HG02763 (cell line): ENCODE data around the gene FOXI2.

ENCODE experiments used
- ATAC-seq: cut with Tn5 transposase; IDR thresholded peaks from one replicate; pipeline ENCODE4 v1.9.1; 2021; ENCODE audit warnings: mild to moderate bottlenecking, moderate library complexity; ENCODE audit not compliant: unreplicated experiment

Gene FOXI2

DNA sequence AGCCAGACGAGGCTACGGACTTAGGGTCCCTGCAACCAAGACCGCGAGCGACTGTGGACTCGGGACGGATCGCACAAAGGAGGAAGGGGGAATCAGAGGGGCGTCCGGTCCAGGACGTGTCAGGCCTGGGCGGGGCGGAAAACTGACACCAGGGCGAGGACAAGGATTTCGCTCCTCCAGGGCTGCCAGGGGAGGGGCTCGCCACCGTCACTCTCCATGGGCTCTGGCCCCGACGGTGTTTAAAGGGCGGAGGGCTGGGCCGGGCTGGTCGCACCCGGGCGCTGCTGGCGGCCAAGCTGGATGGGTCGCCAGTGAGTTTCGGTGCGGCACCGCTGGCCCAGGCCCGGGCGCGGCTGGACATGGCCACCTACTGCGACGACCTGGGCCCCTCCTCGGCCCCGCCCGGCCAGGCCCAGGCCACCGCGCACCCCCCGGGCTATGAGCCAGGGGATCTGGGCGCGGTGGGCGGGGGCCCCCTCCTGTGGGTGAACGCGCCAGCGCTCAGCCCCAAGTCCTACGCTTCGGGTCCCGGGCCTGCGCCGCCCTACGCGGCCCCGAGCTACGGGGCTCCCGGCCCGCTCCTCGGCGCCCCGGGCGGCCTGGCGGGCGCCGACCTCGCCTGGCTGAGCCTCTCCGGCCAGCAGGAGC, at the start of gene FOXI2:
FOXI2 (plus strand) TSS at position 271 of the 648 bp plus-strand sequence; CDS start at position 360, 89 bp downstream.
- no peak for ATAC-seq

DNA sequence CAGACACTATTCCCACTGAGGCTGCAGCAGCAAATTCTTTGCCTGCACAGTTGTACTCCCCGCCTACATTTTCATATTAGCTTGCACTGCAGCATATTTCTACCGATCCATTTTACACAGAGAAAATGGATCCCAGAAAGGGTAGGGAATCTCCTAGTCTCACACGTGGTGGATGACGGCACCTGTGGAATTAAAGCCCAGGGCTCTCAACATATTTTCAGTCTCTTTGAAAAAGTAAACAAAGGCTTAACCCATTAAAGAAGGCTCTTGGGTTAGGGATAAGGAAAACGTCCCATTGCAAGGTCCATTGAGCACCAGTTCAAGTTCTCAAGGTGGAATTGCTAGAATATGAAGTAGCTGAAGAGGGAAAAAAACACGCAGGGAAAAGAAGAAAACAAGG, 49.4 kb upstream of the FOXI2 start:
- ATAC-seq: no peak

DNA sequence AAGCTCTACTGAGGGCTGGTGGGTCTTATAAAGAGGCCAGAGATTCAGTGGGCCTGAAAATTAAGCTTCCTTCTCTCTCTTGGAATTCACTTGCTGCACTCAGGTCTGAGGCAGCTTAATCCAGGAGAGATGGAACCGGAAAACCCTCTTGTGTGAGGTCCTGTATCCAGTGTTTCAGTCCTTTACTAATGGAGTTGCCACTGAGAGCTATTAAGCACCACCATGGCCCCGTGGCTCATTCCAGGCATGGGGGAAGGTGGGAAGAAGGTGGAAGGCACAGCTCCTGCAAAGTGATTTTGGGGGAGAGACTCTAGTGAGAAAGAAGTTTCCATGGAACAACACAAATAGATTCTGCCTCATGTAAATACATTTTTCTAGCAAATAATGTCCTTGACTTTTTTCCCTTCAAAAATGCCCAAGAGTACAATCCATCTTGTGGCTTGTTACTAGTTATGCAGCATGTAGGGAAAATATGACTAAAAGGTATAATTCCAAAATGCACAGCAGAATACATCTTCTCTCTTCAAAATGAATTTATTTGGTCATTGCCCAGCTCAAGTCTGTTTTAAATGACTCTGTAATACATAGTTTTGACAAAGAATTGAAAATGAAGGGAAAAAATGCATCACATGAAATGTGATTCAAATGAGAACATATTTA, 46.7 kb upstream of the FOXI2 start:
- no peak for ATAC-seq

DNA sequence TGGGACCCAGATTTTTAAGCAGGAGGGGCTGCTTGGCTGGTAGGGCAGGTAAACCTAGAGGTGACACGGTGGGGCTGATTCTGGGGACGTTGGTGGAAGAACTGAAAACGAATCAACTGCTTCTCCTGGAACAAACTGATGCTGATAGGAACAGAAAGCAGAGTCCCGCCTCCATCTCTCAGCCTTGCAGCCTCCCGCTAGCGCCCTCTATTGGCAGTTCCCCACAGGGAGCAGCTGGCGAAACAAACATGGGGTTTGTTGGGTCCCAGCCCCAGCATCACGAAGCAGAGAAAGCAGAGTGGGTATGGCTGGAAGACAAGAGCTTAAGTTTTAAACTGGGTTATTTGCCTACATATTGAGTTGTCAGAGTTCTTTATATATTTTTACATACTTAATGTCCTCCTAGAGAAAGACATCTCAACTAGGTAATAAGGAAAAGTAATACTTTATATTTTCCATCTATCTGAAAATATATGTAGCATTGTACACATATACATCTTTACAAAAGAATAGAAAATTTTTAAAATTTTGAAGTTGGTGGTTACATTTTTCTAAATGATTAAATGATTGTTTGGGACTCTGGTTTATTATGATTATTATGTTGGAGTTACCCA, 42.3 kb upstream of the FOXI2 start:
- no peak for ATAC-seq

DNA sequence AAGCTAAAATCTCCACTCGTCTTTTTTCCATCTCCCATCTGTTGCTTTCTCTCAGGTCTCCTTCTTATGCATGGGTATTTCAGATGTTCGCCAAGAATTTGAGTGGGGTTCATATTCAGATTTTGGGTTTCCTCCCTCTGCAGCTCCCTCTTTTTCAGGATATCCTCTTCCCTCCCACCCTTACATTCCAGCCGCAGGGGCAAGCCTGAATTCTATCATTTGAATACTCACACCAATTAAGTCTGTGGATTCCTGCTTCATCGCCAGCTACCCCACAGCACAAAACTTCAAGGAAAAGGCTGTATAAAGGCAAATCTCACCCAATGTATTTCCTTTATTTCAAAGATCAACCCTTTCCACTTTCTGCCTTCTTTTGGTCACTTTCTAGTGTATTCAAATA, 41.6 kb upstream of the FOXI2 start:
- ATAC-seq: no peak

DNA sequence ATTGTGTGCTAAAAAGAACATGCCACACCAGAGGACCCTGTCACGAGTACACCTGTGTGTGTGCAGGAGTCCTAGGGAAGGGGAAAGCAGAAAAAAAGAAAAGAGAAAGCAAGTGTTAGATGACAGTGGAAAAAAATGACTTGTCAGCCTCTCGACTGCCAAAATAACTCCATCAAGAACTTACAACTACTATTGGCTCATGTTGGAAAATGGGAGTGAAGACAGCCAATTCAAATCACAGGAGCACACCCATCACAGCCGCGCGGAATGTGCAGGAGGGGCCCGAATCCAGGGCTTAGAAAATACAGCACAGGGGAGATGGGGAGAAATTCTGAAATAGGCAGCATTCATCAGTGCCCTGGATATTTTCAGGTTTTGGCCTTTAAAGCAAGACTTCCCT, 38.1 kb upstream of the FOXI2 start:
- ATAC-seq: no peak

DNA sequence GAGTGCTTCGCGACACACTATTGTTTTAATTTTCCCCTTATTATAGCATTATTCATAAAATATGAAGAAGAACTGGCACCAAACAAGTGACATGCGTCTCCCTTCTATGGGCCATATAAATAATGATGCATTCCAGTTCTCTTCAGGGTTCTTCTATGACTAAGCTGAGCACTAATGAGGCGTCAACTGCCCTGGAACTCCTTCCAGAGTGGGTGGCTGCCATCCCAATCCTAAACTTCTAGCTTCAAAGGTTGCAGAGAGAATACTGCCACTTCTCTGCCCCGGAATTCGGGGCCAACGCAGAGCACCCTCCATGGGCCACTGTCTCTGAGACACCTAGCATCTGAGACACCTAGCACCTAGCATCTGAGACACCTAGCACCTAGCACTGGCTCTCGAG, 37.7 kb upstream of the FOXI2 start:
- ATAC-seq: no peak

DNA sequence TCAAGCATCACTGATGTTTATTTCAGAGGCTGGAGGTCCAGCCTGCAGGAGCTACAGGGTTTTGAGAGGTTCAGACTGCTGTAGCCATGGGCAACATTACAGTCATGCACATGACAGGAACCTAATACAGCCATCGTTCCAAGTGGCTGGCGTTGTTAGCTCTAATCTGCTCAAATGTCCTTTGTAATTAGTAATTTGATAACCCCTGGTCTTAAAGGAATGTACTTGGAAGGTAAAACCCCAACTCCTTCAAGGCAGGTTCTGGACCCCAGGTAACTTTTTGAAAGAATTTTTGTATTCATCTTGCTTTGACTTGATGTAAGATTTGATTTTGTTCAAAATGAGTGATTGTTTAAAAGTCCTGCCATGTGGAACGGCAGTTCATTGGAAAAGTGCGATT, 34.7 kb upstream of the FOXI2 start:
- ATAC-seq: no peak

DNA sequence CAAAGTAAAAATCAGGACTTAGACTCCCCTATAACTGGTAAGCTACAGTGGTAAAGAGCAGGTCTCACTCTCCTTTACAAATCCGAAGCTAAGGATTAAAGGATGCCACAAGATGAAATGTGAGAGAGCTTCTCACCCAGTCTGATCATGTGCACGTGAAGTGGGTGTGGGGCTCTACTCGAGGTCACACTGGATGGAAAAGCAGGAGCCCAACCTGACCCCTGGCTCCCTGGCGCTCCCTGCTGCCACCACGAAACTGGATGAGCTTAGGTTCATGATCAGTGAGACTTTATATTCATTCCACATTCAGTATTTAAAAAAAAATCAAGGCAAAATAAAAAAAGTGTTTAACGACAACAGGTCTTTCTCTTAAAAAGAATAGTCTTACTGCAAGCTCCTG, 21.7 kb upstream of the FOXI2 start:
- no peak for ATAC-seq

DNA sequence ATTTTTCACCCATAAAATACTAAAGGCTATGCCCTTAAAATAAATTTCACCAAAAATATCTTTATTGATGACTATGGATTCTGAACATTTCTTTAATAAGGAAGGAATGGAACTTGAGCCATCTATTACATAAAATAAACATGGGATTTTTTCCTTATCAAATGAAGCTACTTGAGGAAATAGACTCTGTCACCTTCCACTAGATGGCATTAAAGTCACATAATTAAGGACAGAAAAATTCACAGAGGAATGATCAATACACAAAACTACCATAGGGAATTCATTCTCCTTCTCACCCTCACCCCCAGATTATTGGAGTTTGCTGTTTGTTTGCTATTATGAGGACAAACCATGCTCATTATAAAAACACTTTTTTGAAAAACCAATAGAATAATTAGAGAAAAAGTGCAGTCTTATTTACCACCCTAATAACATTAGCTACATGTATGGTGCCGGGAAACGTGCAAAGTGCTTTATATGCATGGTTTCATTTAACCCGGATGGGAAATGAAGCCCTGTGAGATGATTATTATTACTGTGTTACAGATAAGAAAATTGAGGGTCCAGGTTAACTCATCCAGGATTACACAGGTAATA, 21.1 kb upstream of the FOXI2 start:
- no peak for ATAC-seq

DNA sequence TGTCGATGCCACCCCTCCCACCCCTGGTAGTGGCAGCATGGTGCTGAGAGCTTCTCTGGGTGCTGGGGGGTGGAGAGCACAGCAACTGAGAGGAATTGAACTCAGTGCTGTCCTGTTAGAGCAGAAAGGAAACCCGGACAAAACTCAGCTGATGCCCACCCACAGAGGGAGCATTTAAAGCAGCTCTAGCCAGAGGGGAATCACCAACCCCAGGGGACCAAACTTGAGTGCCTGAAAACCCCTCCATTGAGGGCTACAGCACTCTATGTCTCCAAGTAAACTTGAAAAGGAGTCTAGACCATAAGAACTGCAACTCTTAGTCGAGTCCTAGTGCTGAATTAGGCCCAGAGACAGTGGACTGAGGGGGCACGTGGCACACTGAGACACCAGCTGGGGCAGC, 16.8 kb upstream of the FOXI2 start:
- peak; percentile 51 for ATAC-seq

DNA sequence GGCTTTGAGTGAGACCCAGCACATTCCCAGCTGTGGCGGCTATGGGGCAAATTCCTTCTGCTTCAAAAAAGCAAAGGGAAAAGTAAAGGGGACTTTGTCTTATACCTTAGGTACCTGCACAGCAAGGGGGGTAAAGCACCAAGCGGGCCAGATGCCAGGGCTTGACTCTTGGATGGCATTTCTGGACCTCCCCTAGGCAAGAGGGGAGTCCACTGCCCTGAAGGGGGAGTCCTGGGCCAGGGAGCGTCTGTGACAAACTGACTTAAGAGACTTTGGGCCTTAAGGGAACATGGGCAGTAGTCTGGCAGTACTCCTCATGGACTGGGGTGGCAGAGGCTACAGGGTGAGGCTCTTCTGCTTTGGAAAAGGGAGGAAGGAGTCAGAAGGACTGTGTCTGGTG, 16.1 kb upstream of the FOXI2 start:
- no peak for ATAC-seq

DNA sequence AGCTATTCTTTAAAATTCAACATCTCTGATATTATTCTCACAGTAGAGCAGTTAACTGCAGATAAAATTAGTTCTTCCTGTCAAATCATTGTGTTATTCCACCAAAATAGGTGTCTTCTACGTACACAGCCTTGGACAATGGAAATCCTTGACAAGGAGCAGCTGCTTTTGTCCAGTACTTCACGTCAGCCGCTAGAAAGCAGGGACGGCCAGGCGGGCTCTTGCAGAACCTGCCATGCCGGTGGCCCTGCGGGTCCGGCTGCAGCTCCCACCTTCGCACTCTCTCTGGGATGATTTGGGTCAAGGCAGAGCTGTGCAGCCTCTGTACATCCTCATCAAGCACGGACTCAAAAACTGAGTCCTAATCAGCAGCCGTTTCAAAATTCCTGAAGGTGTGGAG, 2.2 kb upstream of the FOXI2 start:
- ATAC-seq: no peak

DNA sequence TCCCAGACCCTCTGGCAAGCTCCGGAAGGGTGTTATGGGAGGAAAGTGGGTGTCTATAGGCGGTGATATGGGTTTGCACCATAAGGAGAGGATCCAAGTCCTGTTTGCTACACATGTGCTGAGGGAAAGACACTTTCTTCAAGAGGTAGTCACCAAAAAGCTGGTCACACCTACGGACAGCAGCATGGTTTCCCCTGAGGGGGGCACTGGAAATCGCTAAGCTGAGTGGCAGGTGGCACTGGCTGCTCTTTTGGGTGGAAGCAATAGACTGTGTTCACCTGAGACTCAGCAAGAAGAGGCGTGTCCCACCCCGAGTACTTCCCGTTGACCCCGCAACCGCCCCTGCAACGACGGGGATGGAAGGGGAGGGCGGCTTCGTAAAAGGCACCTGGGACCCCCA, 1.8 kb upstream of the FOXI2 start:
- no peak for ATAC-seq

DNA sequence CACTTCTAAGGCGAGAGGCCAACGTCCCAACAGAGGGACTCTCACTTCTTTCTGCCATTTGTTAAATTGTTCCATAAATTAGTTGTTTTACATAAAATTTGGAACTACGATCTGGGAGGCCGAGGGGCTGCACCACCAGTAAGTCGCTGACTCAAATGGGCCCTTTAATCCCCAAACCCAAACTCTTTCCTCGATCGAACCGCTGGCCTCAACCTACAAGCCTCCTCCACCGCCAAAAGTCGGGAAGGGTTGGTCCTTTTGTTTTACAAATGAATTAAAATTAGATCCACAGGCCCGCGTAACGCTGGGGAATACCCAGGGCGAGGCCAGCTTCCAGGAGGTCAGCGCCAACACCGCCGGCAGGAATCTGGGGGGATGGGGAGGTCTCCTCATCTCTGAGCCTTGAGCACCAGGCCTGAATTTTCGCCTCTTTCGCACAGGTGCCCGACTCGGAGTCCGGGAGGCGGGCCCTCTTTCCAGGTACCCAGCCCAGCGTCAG, 1.2 kb upstream of the FOXI2 start:
- ATAC-seq: no peak

DNA sequence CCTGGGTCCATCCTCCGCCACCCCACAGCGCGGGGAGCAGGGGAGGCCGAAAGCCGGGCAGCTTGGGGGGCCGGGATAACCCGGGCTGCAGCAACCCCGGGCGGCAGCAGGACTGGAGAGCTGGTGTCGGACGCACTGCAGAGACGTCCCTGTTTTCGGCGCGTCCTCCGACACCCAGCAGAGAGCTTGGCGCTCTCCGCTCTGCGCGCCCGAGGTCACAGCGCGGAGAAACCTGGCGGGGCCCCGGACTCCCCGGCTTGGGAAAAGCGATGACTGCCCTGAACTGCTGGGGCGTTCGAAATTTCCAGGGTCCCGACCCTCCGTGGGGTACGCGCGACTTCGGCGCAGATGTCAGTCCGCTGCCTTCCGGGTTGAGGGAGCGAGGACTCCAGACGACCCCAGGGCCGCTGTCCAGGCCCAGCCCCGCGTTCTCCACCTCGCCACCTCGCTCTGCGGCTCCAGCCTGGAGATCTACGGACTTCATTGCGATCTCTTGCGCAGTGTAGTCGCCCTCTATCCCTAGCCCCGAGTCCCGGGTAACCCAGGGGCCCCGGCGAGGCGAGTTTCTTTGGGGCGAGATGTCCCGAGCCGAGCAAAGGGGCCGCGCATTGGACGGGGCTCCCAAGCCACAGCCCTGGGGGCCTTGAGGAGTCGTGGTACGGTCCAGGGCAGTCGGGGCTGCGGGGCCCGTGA, 617 bp upstream of the FOXI2 start:
- no peak for ATAC-seq

DNA sequence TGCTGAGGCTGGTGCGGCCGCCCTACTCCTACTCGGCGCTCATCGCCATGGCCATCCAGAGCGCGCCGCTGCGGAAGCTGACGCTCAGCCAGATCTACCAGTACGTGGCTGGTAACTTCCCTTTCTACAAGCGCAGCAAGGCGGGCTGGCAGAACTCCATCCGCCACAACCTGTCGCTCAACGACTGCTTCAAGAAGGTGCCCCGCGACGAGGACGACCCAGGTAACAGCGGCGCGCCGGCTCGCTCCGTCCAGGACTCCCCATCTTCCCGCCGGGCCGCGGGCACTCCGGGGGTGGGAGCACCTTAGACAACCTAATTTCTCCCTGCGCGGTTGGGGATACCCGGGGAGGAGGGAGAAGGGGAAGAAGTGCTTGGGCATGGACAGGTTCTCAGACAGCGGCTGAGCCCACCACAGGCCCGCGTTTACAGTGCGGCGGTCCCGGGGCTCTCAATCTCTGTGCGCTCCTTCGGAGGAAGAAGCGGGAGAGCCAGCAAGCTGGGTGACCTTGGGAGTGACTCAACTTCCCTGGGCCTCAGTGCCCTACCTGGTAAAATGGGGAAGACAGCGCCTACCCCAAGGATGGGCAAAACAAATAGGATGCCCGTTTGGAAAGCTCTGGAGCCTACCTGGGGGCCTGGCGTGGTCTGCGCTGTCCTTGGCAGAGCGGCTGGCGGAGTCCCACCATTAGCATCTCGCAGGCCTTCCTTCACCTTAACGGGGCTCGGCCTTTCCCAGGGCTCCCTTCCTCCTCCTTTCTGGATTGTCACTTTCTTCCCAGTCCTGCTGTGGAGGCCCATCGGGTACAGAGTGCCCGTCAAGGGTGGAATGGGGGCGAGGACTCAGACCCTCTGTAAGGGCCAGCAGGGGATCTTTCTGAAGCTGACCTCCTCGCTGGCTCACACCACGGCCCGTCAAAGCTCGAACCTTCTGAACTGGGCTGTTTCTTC, 852 bp downstream of the FOXI2 start:
- ATAC-seq: no peak

DNA sequence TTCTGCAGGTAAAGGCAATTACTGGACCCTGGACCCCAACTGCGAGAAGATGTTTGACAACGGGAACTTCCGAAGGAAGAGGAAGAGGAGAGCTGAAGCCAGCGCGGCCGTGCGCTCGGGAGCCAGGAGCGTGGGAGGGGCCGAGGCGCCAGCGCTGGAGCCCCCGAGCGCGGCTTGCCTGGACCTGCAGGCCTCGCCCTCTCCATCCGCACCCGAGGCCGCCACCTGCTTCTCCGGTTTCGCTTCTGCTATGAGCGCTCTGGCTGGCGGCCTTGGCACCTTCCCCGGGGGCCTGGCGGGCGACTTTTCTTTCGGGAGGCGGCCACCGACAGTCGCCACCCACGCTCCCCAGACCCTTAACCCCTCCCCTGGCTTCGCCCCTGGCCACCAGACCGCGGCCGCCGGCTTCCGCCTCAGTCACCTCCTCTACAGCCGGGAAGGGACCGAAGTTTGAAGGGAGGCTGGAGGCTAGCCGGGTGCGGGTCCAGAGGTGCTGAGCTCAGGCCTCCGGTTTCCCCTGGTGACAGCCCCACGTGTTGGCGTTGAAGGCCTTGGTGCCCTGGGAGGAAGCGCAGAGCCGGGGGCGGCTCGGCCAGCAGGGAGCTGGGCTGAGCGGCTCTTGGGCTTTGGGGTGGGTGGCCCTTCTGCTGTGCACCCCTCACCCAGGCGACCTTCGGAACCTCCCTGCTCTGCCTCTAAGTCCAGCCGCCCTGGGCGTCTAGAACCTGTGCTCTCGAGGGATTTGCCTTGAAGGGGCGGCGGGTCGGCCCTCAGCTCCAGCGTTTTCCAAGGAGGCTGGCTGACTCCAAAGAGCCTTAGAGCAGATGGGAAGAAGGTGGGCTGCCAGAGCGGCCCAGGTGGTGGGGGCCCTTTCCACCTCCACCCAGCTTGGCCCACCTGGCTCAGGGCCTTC, 1.8 kb downstream of the FOXI2 start:
- ATAC-seq: no peak

DNA sequence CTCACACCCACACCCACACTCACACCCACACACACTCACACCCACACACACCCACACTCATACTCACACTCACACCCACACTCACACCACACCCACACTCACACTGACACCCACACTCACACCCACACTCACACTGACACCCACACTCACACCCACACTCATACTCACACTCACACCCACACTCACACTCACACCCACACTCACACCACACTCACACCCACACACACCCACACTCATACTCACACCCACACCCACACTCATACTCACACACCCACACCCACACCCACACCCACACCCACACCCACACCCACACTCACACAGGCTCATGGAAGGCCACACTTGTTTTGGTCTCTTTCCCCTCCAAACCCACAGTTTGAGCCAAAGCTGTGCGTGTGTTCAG, 2.9 kb downstream of the FOXI2 start:
- no peak for ATAC-seq
